OCI-LY1 (cell line): ENCODE results near the gene PCBD1.

Experiments used
- H2AFZ ChIP-seq: fragments of 200-600 bp; sonication (generic), shearing (Covaris generic); 2 replicates; pipeline ENCODE4 v1.6.0; 2014; ENCODE audit warnings: antibody characterized with exemption, mild to moderate bottlenecking, low read length
- H3F3A ChIP-seq: fragments of 200-600 bp; sonication (generic), shearing (Covaris generic); 2 replicates; pipeline ENCODE4 v1.6.0; 2014; ENCODE audit warnings: mild to moderate bottlenecking, antibody characterized with exemption, low read length, moderate library complexity; ENCODE audit not compliant: insufficient read depth
- H3K27ac ChIP-seq: fragments of 200-600 bp; sonication (generic); 2 replicates; pipeline ENCODE4 v1.5.1; 2014; ENCODE audit warnings: low read length, mixed run types, mild to moderate bottlenecking, low read depth; ENCODE audit not compliant: poor library complexity, severe bottlenecking
- H3K27me3 ChIP-seq: fragments of 200-600 bp; sonication (generic); 2 replicates; pipeline ENCODE4 v1.6.0; 2014; ENCODE audit warnings: antibody characterized with exemption, mild to moderate bottlenecking, low read length, moderate library complexity; ENCODE audit not compliant: insufficient read depth
- H3K36me3 ChIP-seq: fragments of 200-600 bp; sonication (generic); 2 replicates; pipeline ENCODE4 v1.6.1; 2014; ENCODE audit warnings: mild to moderate bottlenecking, antibody characterized with exemption, low read length, moderate library complexity, mixed read lengths; ENCODE audit not compliant: insufficient read depth
- H3K4me1 ChIP-seq: fragments of 200-600 bp; sonication (generic); 2 replicates; pipeline ENCODE4 v1.5.1; 2014; ENCODE audit warnings: mild to moderate bottlenecking, low read length, moderate library complexity; ENCODE audit not compliant: insufficient read depth, severe bottlenecking
- H3K4me2 ChIP-seq: fragments of 200-600 bp; sonication (generic), shearing (Covaris generic); 2 replicates; pipeline ENCODE4 v1.6.1; 2014; ENCODE audit warnings: low read length
- H3K4me3 ChIP-seq: fragments of 200-600 bp; sonication (generic); 2 replicates; pipeline ENCODE4 v1.5.1; 2014; ENCODE audit warnings: low read length, low read depth, mild to moderate bottlenecking, mixed read lengths; ENCODE audit not compliant: poor library complexity, severe bottlenecking
- H3K79me2 ChIP-seq: fragments of 200-600 bp; shearing (Covaris generic); 2 replicates; pipeline ENCODE4 v1.6.1; 2016; ENCODE audit warnings: mixed run types, low read length, mixed read lengths; ENCODE audit not compliant: insufficient read depth
- H3K9ac ChIP-seq: fragments of 200-600 bp; sonication (generic), shearing (Covaris generic); 2 replicates; pipeline ENCODE4 v1.6.1; 2014; ENCODE audit warnings: mild to moderate bottlenecking, low read length, mixed read lengths
- H3K9me2 ChIP-seq: fragments of 200-600 bp; sonication (generic), shearing (Covaris generic); 2 replicates; pipeline ENCODE4 v1.6.1; 2014; ENCODE audit warnings: low read depth, mild to moderate bottlenecking, low read length, mixed read lengths
- H3K9me3 ChIP-seq: fragments of 200-600 bp; shearing (Covaris generic); 2 replicates; pipeline ENCODE4 v1.6.1; 2014; ENCODE audit warnings: low read length, mixed read lengths
- H4K20me1 ChIP-seq: fragments of 200-600 bp; sonication (generic), shearing (Covaris generic); 2 replicates; pipeline ENCODE4 v1.6.0; 2016; ENCODE audit warnings: mild to moderate bottlenecking, low read length; ENCODE audit not compliant: insufficient read depth
- CTCF ChIP-seq: fragments of 200-600 bp; sonication (generic), shearing (Covaris generic); IDR thresholded peaks from 2 replicates; pipeline ENCODE4 v1.5.1; 2017; ENCODE audit warnings: mild to moderate bottlenecking, antibody characterized with exemption, low read length, moderate library complexity, mixed read lengths
- EZH2 ChIP-seq: fragments of 200-600 bp; sonication (generic), shearing (Covaris generic); IDR thresholded peaks from 2 replicates; pipeline ENCODE4 v1.8.0; 2017; ENCODE audit warnings: borderline replicate concordance, mixed run types, mild to moderate bottlenecking, antibody characterized with exemption, low read length, moderate library complexity, mixed read lengths

PCBD1 gene

GRCh38 chr10:70858759-70859158 lies 29.6 kb downstream of the PCBD1 start:
- H3K4me1 ChIP-seq: no peaks in the 10 kb centered on the region
- no peak overlapping the region for H3K9ac ChIP-seq
- H3K36me3 ChIP-seq: peaks cover 11% of the 10 kb centered on the region; the same call in 1 of the 2 replicates

GRCh38 chr10:70856454-70856853 lies 31.9 kb downstream of the PCBD1 start:
- Histone ChIP-seq H3K79me2 (no peaks in the 10 kb centered on the region), H3K27ac (no peak overlapping the region), H3K9ac (no peak overlapping the region), H3K9me2 (no peaks in the 10 kb centered on the region), H3K4me3 (no peak overlapping the region), H3K4me1 (no peaks in the 10 kb centered on the region), H4K20me1 (no peaks in the 10 kb centered on the region), H3F3A (no peaks in the 10 kb centered on the region), H3K9me3 (no peaks in the 10 kb centered on the region), H3K27me3 (no peaks in the 10 kb centered on the region), H3K4me2 (no peak overlapping the region), H2AFZ (no peak overlapping the region), H3K36me3 (peaks cover 15% of the 10 kb centered on the region; the same call in 1 of the 2 replicates)
- TF ChIP-seq EZH2 (no peak), CTCF (no peak)

More at GRCh38 chr10:70858759-70859158, 29.6 kb downstream of the PCBD1 start:
- Histone ChIP-seq H2AFZ (no peak overlapping the region), H3K4me3 (no peak overlapping the region), H3K79me2 (no peaks in the 10 kb centered on the region), H3K9me2 (no peaks in the 10 kb centered on the region), H4K20me1 (no peaks in the 10 kb centered on the region), H3F3A (no peaks in the 10 kb centered on the region), H3K4me2 (no peak overlapping the region), H3K27me3 (no peaks in the 10 kb centered on the region), H3K27ac (no peak overlapping the region), H3K9me3 (no peaks in the 10 kb centered on the region)
- TF ChIP-seq CTCF: no peak
- no peak for TF ChIP-seq EZH2

- Histone ChIP-seq H3K9ac (no peak overlapping the region), H3K4me3 (no peak overlapping the region), H3K36me3 (peaks cover 11% of the 10 kb centered on the region; the same call in 1 of the 2 replicates), H4K20me1 (no peaks in the 10 kb centered on the region), H3K9me2 (no peaks in the 10 kb centered on the region), H2AFZ (no peak overlapping the region), H3K4me2 (no peak overlapping the region), H3K27me3 (no peaks in the 10 kb centered on the region), H3K9me3 (no peaks in the 10 kb centered on the region), H3F3A (no peaks in the 10 kb centered on the region), H3K4me1 (no peaks in the 10 kb centered on the region), H3K27ac (no peak overlapping the region), H3K79me2 (no peaks in the 10 kb centered on the region)
- no peak for TF ChIP-seq CTCF
- no peak for TF ChIP-seq EZH2
Observed at GRCh38 chr10:70853457-70853856, 34.9 kb downstream of the PCBD1 start.
